ENCODE results near the gene KLRB1.

The KLRB1 gene

DNA sequence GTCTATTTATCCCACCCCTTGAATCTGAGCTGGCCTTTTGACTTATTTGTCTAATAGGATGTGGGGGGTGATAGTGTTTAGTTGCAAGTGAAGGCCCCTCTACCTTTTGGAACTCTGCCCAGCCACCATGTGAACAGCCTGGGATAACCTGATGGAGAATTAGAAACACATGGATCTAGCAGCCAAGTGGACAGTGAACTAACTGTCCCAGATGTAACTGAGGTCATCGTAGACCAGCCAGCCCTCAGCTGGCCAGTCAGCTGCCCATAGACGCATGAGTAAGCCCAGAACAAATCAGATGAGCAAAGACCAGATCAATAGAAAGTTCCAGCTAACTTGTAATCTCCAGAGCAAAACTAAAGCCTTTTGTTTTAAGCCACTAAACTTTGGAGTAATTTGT is 19.0 kb downstream of the KLRB1 start:
- TF ChIP-seq YY1 (IDR thresholded peaks at IDR 0.05; ENCODE audit: low read depth), result no peak

DNA sequence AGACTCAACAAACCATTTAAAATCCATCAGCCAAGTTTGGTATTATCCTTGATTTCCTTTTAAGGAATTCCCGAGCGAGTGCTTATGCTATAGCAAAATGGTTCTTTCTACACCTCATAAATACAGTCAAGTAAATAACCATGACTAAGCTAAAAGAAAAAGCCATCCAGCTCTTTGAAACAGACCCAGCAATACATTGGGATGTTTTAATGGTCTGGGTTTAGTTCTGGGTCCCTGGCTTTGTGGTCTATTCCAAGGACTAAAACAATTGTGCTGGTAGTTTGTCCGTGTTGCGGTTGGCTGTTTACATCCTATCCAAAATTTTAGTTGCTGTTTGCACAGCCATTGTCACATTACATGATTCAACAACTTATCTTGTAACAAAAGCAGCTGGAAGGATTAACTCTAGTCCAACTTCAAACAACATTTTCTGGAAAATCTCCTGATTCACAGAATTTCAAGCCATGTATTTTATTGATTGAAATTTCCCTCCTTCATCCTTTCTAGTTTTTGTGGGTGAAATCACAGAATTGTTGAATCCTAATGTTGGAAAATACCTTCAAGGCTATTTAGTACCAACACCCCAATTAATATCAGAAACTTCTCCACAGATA is 19.6 kb downstream of the KLRB1 start:
- TF ChIP-seq CREB1 (IDR thresholded peaks at IDR 0.05; ENCODE audit: low read depth) (no peak), NFIC (IDR thresholded peaks at IDR 0.05) (no peak), YY1 (IDR thresholded peaks at IDR 0.05; ENCODE audit: low read depth) (no peak), TCF12 (IDR thresholded peaks at IDR 0.05; ENCODE audit: low read depth) (no peak), EP300 (IDR thresholded peaks at IDR 0.05; ENCODE audit: borderline replicate concordance) (no peak), ZBTB7A (IDR thresholded peaks at IDR 0.05; ENCODE audit: low read depth) (no peak), RAD21 (IDR thresholded peaks at IDR 0.05; ENCODE audit: low read depth) (no peak), EGR1 (IDR thresholded peaks at IDR 0.05) (no peak)
- TF ChIP-seq, protein P1, sequence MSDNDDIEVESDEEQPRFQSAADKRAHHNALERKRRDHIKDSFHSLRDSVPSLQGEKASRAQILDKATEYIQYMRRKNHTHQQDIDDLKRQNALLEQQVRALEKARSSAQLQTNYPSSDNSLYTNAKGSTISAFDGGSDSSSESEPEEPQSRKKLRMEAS (IDR thresholded peaks at IDR 0.05), result no peak
- TF ChIP-seq, protein P2, sequence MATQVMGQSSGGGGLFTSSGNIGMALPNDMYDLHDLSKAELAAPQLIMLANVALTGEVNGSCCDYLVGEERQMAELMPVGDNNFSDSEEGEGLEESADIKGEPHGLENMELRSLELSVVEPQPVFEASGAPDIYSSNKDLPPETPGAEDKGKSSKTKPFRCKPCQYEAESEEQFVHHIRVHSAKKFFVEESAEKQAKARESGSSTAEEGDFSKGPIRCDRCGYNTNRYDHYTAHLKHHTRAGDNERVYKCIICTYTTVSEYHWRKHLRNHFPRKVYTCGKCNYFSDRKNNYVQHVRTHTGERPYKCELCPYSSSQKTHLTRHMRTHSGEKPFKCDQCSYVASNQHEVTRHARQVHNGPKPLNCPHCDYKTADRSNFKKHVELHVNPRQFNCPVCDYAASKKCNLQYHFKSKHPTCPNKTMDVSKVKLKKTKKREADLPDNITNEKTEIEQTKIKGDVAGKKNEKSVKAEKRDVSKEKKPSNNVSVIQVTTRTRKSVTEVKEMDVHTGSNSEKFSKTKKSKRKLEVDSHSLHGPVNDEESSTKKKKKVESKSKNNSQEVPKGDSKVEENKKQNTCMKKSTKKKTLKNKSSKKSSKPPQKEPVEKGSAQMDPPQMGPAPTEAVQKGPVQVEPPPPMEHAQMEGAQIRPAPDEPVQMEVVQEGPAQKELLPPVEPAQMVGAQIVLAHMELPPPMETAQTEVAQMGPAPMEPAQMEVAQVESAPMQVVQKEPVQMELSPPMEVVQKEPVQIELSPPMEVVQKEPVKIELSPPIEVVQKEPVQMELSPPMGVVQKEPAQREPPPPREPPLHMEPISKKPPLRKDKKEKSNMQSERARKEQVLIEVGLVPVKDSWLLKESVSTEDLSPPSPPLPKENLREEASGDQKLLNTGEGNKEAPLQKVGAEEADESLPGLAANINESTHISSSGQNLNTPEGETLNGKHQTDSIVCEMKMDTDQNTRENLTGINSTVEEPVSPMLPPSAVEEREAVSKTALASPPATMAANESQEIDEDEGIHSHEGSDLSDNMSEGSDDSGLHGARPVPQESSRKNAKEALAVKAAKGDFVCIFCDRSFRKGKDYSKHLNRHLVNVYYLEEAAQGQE (IDR thresholded peaks at IDR 0.05; ENCODE audit: low read depth), result no peak
